Kidney epithelial cell (primary cell): ENCODE results near the gene HDDC3. TPM values are rescaled to one million over a fixed set of nuclear protein-coding genes. Genes with fewer than 3 reads are reported as not detected.
"Not testable (repeated sequence)": the region's sequence is repeated elsewhere in the genome, so short reads cannot be mapped to it uniquely, and the experiment has no call there.

Experiments
- DNase-seq: peaks from one replicate; pipeline ENCODE4 v3.0.0-alpha.2; 2010; ENCODE audit warnings: low read depth
- H3K27me3 ChIP-seq: 2 replicates; pipeline ENCODE4 v1.6.0; 2011; ENCODE audit warnings: low read length; ENCODE audit not compliant: control insufficient read depth, insufficient read depth
- H3K36me3 ChIP-seq: 2 replicates; pipeline ENCODE4 v1.5.1; 2011; ENCODE audit warnings: low read length; ENCODE audit not compliant: control insufficient read depth, insufficient read depth
- H3K4me3 ChIP-seq: 2 replicates; pipeline ENCODE4 v1.5.1; 2011; ENCODE audit warnings: low read depth, mild to moderate bottlenecking, control low read depth, low read length
- CTCF ChIP-seq: IDR thresholded peaks from 2 replicates; pipeline ENCODE4 v1.5.1; 2011; ENCODE audit warnings: mild to moderate bottlenecking, moderate library complexity, low read length, control low read depth, inconsistent platforms; ENCODE audit not compliant: insufficient read depth, poor library complexity, severe bottlenecking
- total RNA-seq: library from RNA; depleted of rRNA; stranded (reverse); fragments of >200 nt; gene quantifications from 2 replicates; pipeline ENCODE4 v1.2.3, GENCODE V29; 2015

The HDDC3 gene
- total RNA-seq, 1 donor from 2014 or later: 20.0 TPM

DNA sequence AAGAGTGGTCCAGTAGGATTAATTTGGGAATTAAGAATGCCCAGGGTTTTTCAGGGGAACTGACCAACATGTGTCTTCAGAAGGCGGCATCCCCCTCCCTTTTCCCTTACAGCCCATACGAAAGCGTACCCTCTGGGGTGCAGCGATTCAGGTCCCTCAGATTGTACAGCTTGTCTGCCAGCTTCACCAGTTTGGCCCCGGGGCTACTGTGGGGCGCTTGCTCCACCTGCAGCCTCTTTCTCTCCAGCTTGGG, 848 bp downstream of the HDDC3 start:
- Histone ChIP-seq H3K4me3 (peak overlapping the region; percentile 88), H3K36me3 (no peaks in the 10 kb centered on the region), H3K27me3 (no peaks in the 10 kb centered on the region)
- no peak for TF ChIP-seq CTCF
- DNase-seq: no peak

DNA sequence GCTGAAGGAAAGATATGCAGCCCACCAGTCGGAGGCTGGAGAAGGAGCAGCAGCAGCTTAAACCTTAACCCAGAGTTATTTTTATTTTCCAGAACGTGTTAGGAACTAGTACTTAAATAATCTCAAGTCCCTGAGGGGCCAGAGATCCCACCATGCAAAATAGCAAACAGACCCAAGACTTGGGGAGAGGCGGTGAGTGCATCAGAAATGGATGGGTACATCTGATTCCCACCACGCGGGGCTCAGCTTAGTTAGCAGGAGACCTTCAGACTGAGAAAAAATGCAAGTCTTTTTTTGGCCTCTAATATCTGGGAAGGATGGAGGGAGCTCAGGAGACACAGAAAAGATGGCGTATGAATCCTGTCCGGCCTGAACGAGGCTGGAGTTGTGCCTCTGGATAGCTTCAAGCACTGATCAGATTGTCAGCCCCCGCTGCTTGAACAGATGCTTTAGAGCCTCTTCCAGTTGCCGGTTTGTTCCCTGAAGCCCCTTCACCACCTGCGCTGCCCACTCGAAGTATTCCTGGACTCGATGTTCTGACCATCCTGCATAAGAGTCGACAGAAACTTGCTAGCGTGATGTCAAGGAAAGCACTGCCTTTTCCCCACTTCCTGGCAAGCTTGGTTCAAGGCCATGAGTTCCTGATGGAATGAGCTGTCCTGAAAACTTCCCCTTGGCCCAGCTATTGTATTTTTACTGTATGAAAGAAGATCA, 1.3 kb downstream of the HDDC3 start:
- Histone ChIP-seq H3K36me3 (no peaks in the 10 kb centered on the region), H3K27me3 (no peaks in the 10 kb centered on the region), H3K4me3 (no peak overlapping the region)
- no peak for DNase-seq
- no peak for TF ChIP-seq CTCF

DNA sequence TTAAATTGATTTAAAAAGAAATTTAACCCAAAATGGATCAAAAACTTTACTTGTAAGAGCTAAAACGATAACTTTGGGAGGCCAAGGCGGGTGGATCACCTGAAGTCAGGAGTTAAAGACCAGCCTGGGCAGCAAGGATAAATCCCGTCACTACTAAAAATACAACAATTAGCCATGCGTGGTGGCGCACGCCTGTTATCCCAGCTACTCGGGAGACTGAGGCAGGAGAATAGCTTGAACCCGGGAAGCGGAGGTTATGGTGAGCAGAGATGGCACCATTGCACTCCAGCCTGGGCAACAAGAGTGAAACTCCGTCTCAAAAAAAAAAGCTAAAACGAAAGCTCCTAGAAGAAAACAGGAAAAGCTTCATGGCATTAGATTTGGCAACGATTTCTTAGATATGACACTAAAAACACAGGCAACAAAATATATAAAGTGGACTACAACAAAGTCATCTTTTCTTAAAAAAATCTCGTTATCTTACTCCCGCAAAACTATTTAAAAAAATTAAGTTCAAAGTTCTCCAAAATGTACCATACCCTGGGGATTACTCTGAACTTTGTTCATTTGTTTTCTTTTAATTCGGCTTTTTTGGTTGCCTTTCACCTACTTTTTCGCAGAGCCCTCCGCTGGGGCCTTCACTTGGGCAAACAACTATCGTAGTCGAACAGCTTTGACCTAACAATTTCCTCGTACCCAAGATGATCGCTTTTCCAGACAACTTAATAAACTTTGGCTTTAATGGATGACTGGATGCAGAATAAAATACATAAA, 2.9 kb downstream of the HDDC3 start:
- no peak for DNase-seq
- no peaks in the 10 kb centered on the region for H3K27me3 ChIP-seq
- no peaks in the 10 kb centered on the region for H3K36me3 ChIP-seq
- TF ChIP-seq CTCF: no peak
- peak overlapping the region; percentile 51 for H3K4me3 ChIP-seq

DNA sequence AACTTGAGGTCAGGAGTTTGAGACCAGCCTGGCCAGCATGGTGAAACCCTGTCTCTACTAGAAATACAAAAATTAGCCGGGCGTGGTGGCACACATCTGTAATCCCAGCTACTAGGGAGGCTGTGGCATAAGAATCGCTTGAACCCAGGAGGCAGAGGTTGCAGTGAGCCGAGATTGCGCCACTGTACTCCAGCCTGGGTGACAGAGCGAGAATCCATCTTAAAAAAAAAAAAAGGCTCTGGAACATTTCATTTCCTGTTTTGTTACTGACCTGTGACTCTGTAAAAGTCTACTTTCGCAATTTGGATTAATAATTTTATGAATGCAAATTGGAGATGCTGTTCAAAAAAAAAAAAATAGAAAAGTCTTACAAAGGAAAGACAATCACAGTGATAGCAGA, 4.2 kb downstream of the HDDC3 start:
- DNase-seq, H3K4me3 ChIP-seq, H3K27me3 ChIP-seq, H3K36me3 ChIP-seq: not testable (repeated sequence)

DNA sequence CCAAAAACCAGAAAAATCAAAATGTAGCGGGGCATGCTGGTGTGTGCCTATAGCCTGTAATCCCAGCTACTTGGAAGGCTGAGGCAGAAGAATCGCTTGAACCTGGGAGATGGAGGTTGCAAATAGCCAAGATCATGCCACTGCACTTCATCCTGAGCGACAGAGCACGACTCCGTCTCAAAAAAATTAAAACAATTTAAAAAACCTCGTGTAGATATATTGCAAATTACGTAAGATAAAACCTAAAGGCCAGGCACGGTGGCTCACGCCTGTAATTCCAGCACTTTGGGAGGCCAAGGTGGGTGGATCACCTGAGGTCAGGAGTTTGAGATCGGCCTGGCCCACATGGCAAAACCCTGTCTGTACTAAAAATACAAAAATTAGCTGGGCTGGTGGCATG, 5.6 kb downstream of the HDDC3 start:
- H3K27me3 ChIP-seq, H3K36me3 ChIP-seq, H3K4me3 ChIP-seq, DNase-seq: not testable (repeated sequence)

- Histone ChIP-seq H3K36me3 (no peaks in the 10 kb centered on the region), H3K27me3 (no peaks in the 10 kb centered on the region), H3K4me3 (no peak overlapping the region)
- DNase-seq: no peak
- no peak for TF ChIP-seq CTCF
Observed at GRCh38 chr15:90924375-90924774, 8.0 kb downstream of the HDDC3 start.

GRCh38 chr15:90922712-90923322, 9.5 kb downstream of the HDDC3 start:
- DNase-seq, H3K4me3 ChIP-seq, H3K36me3 ChIP-seq, H3K27me3 ChIP-seq: not testable (repeated sequence)
